A673 (cell line): ENCODE data around the gene MFSD6. TPM values are rescaled to one million over a fixed set of nuclear protein-coding genes. Genes with fewer than 3 reads are reported as not detected.

Source experiments
- BruUV-seq: library from RNA; stranded (reverse); fragments of 400-500 nt; replicated peaks from 2 replicates; lab custom pipeline; 2021; lab: Mats Ljungman, UMichigan
- CTCF ChIA-PET: fragments of 300-600 bp; sonication (Branson Sonifier 250); formaldehyde crosslinking; loops from one replicate; lab custom pipeline; 2022; ENCODE audit warnings: antibody characterized with exemption; lab: Charles Lee
- POLR2A ChIA-PET: fragments of 300-600 bp; sonication (Branson Sonifier 250); formaldehyde crosslinking; loops from one replicate; lab custom pipeline; 2022; ENCODE audit warnings: antibody characterized with exemption; ENCODE audit not compliant: low non-redundant PET; lab: Charles Lee
- DNase-seq: peaks from one replicate; pipeline ENCODE4 v3.0.0-alpha.2; 2015; ENCODE audit warnings: low spot score
- H3K27ac ChIP-seq: fragments of 200-600 bp; sonication (generic); 2 replicates; pipeline ENCODE4 v1.5.1; 2016; ENCODE audit warnings: mixed run types, low read depth, mild to moderate bottlenecking, mixed read lengths, antibody characterized with exemption, low read length; ENCODE audit not compliant: poor library complexity, severe bottlenecking
- H3K27me3 ChIP-seq: fragments of 200-600 bp; sonication (generic); replicated peaks from 2 replicates; pipeline ENCODE4 v1.6.1; 2017; ENCODE audit warnings: mixed run types, low read depth, mild to moderate bottlenecking, mixed read lengths, antibody characterized with exemption, low read length; ENCODE audit not compliant: insufficient read depth, poor library complexity
- H3K36me3 ChIP-seq: fragments of 200-600 bp; sonication (generic); 2 replicates; pipeline ENCODE4 v1.6.1; 2016; ENCODE audit warnings: mixed run types, mild to moderate bottlenecking, mixed read lengths, antibody characterized with exemption, low read length; ENCODE audit not compliant: insufficient read depth, poor library complexity, severe bottlenecking
- H3K4me1 ChIP-seq: fragments of 200-600 bp; sonication (generic); 2 replicates; pipeline ENCODE4 v1.6.1; 2017; ENCODE audit warnings: mixed run types, mild to moderate bottlenecking, mixed read lengths, antibody characterized with exemption, low read length; ENCODE audit not compliant: insufficient read depth, poor library complexity, severe bottlenecking
- H3K4me3 ChIP-seq: fragments of 200-600 bp; sonication (generic); 2 replicates; pipeline ENCODE4 v1.5.1; 2016; ENCODE audit warnings: low read depth, mixed run types, mild to moderate bottlenecking, mixed read lengths, low read length; ENCODE audit not compliant: poor library complexity, severe bottlenecking
- H3K9me3 ChIP-seq: fragments of 200-600 bp; sonication (generic); 2 replicates; pipeline ENCODE4 v1.6.1; 2016; ENCODE audit warnings: mixed run types, low read depth, mild to moderate bottlenecking, mixed read lengths, antibody characterized with exemption, low read length; ENCODE audit not compliant: poor library complexity, severe bottlenecking
- EZH2 ChIP-seq: fragments of 200-600 bp; sonication (generic); IDR thresholded peaks from 2 replicates; pipeline ENCODE4 v1.6.1; 2017; ENCODE audit warnings: borderline replicate concordance, low read depth, mild to moderate bottlenecking, mixed read lengths, antibody characterized with exemption, low read length; ENCODE audit not compliant: poor library complexity, severe bottlenecking
- intact Hi-C: fragments of 100-400 bp; cut with micrococcal nuclease; formaldehyde crosslinking; loops from one replicate; pipeline ENCODE4 v1.10.0; 2022; ENCODE audit not compliant: unreplicated experiment
- total RNA-seq: library from RNA; stranded (reverse); gene quantifications from 2 replicates; pipeline ENCODE4 v1.2.3, GENCODE V29; 2021
- TF ChIP-seq, protein P1 (sequence below): fragments of 300-800, 200-600 bp; sonication (generic); conservative IDR thresholded peaks from 2 replicates; pipeline ENCODE4 v1.5.1; 2017; ENCODE audit warnings: low read depth, mild to moderate bottlenecking, antibody characterized with exemption, low read length, moderate library complexity, mixed read lengths

The MFSD6 gene
- total RNA-seq, 1 experiment from 2014 or later = 8.4 TPM

GRCh38 chr2:190535121-190535439, 126.9 kb downstream of the MFSD6 start:
- Histone ChIP-seq H3K36me3 (no peaks in the 10 kb centered on the region), H3K4me1 (peaks cover 18% of the 10 kb centered on the region), H3K27me3 (no peaks in the 10 kb centered on the region), H3K27ac (peak overlapping the region; percentile 92), H3K4me3 (peak overlapping the region; percentile 65), H3K9me3 (peaks cover 18% of the 10 kb centered on the region)
- TSS peak; percentile 65 for BruUV-seq
- intact Hi-C loops = no loop called here
- ChIA-PET CTCF (no interaction called here), POLR2A (no interaction called here)
- TF ChIP-seq, protein P1, sequence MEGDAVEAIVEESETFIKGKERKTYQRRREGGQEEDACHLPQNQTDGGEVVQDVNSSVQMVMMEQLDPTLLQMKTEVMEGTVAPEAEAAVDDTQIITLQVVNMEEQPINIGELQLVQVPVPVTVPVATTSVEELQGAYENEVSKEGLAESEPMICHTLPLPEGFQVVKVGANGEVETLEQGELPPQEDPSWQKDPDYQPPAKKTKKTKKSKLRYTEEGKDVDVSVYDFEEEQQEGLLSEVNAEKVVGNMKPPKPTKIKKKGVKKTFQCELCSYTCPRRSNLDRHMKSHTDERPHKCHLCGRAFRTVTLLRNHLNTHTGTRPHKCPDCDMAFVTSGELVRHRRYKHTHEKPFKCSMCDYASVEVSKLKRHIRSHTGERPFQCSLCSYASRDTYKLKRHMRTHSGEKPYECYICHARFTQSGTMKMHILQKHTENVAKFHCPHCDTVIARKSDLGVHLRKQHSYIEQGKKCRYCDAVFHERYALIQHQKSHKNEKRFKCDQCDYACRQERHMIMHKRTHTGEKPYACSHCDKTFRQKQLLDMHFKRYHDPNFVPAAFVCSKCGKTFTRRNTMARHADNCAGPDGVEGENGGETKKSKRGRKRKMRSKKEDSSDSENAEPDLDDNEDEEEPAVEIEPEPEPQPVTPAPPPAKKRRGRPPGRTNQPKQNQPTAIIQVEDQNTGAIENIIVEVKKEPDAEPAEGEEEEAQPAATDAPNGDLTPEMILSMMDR = no peak
- TF ChIP-seq EZH2 = no peak
- no peak for DNase-seq

- CTCF ChIA-PET = no interaction called here
Measured at GRCh38 chr2:190535586-190535985, 127.4 kb downstream of the MFSD6 start.

DNA sequence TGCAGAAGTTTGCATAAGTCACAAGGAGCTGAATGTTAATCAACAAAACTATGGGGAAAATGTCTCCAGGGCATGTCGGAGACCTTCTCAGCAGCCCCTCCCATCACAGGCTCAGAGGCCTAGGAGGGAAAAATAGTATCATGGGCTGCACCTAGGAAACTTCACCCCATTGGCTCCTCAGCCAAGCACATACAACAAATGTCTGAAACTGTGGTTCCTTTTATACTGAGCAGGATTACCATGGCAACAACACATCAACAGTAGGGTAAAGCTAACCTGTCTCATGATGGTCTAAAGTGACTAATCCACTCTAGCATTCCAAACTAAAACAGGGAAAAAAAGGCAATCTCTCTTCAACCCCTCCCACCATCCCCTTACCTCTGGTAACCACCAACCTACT, 129.6 kb downstream of the MFSD6 start:
- H3K9me3 ChIP-seq = peaks cover 25% of the 10 kb centered on the region
- H3K36me3 ChIP-seq = no peaks in the 10 kb centered on the region
- peaks cover 5% of the 10 kb centered on the region for H3K4me1 ChIP-seq
- intact Hi-C loops = no loop called here
- no peak for DNase-seq
- H3K27ac ChIP-seq = no peak overlapping the region
- no peak overlapping the region for H3K4me3 ChIP-seq
- TF ChIP-seq EZH2 = no peak
- TF ChIP-seq, protein P1 = no peak
- H3K27me3 ChIP-seq = no peaks in the 10 kb centered on the region
- POLR2A ChIA-PET = no interaction called here
- BruUV-seq = no TSS peak
- CTCF ChIA-PET = no interaction called here

More at GRCh38 chr2:190535586-190535985, 127.4 kb downstream of the MFSD6 start:
- intact Hi-C loops = no loop called here
- POLR2A ChIA-PET = no interaction called here
- Histone ChIP-seq H3K27me3 (no peaks in the 10 kb centered on the region), H3K27ac (no peak overlapping the region), H3K9me3 (peaks cover 23% of the 10 kb centered on the region), H3K4me1 (peaks cover 15% of the 10 kb centered on the region), H3K36me3 (no peaks in the 10 kb centered on the region), H3K4me3 (peak overlapping the region; percentile 65)
- DNase-seq = peak; percentile 10
- TF ChIP-seq EZH2 = no peak
- TF ChIP-seq, protein P1 = no peak
- BruUV-seq = no TSS peak
